ENCODE data around the gene PGM2. TPM values are rescaled to one million over a fixed set of nuclear protein-coding genes. Genes with fewer than 3 reads are reported as not detected.

The PGM2 gene
- total and polyA plus RNA-seq, 4 donors, result 4.0 to 11.9 (median 7.9) TPM

- H3K36me3 ChIP-seq (ENCODE audit: control insufficient read depth in 4 of 4, insufficient read depth in 3 of 4, low read depth in 1 of 4, low read length in 3 of 4), result no peaks in the 10 kb centered on the region
- no peak overlapping the region for H3K4me3 ChIP-seq (ENCODE audit: low read depth in 1 of 3, low read length in 3 of 3)
- DNase-seq (ENCODE audit: low spot score), result no peak
- 77% methylated on average over 3 of the region's 3 CpGs for WGBS
- H3K9me3 ChIP-seq (ENCODE audit: control insufficient read depth in 4 of 4, low read length in 3 of 4), result no peaks in the 10 kb centered on the region
- H3K4me1 ChIP-seq (ENCODE audit: control insufficient read depth in 4 of 4, insufficient read depth in 4 of 4, low read length in 3 of 4), result no peaks in the 10 kb centered on the region
- no peak overlapping the region for H3K9ac ChIP-seq (ENCODE audit: low read depth in 1 of 2, low read length in 2 of 2)
- no peaks in the 10 kb centered on the region for H3K27me3 ChIP-seq (ENCODE audit: control insufficient read depth in 4 of 4, insufficient read depth in 4 of 4, low read length in 3 of 4)
- no peak for TF ChIP-seq ZBTB33 (IDR thresholded peaks at IDR 0.05)
- no peak for TF ChIP-seq RAD21 (IDR thresholded peaks at IDR 0.05)
- no peak for TF ChIP-seq SP1 (IDR thresholded peaks at IDR 0.05)
- TF ChIP-seq, protein P1, sequence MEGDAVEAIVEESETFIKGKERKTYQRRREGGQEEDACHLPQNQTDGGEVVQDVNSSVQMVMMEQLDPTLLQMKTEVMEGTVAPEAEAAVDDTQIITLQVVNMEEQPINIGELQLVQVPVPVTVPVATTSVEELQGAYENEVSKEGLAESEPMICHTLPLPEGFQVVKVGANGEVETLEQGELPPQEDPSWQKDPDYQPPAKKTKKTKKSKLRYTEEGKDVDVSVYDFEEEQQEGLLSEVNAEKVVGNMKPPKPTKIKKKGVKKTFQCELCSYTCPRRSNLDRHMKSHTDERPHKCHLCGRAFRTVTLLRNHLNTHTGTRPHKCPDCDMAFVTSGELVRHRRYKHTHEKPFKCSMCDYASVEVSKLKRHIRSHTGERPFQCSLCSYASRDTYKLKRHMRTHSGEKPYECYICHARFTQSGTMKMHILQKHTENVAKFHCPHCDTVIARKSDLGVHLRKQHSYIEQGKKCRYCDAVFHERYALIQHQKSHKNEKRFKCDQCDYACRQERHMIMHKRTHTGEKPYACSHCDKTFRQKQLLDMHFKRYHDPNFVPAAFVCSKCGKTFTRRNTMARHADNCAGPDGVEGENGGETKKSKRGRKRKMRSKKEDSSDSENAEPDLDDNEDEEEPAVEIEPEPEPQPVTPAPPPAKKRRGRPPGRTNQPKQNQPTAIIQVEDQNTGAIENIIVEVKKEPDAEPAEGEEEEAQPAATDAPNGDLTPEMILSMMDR (IDR thresholded peaks at IDR 0.05; ENCODE audit: low read depth, low read length, missing input control), result no peak
- no peak for TF ChIP-seq TAF1 (conservative IDR thresholded peaks at IDR 0.05)
- TF ChIP-seq YY1 (IDR thresholded peaks at IDR 0.05), result no peak
- no peak for TF ChIP-seq REST (IDR thresholded peaks at IDR 0.05)
- TF ChIP-seq MAX (IDR thresholded peaks at IDR 0.05), result no peak
- TF ChIP-seq FOXA2 (IDR thresholded peaks at IDR 0.05), result no peak
- TF ChIP-seq HNF4G (IDR thresholded peaks at IDR 0.05), result no peak
- no peak for TF ChIP-seq NR2F2 (IDR thresholded peaks at IDR 0.05)
- no peak for TF ChIP-seq ATF3 (IDR thresholded peaks at IDR 0.05)
- no peak for TF ChIP-seq FOXA1 (IDR thresholded peaks at IDR 0.05)
- TF ChIP-seq EGR1 (IDR thresholded peaks at IDR 0.05; ENCODE audit: low read depth in 2 of 2), result no peak
- no peak for TF ChIP-seq RXRA (IDR thresholded peaks at IDR 0.05)
- H3K27ac ChIP-seq (ENCODE audit: low read depth in 1 of 2, low read length in 2 of 2), result no peak overlapping the region
Observed at GRCh38 chr4:37795581-37796195, 30.8 kb upstream of the PGM2 start.

DNA sequence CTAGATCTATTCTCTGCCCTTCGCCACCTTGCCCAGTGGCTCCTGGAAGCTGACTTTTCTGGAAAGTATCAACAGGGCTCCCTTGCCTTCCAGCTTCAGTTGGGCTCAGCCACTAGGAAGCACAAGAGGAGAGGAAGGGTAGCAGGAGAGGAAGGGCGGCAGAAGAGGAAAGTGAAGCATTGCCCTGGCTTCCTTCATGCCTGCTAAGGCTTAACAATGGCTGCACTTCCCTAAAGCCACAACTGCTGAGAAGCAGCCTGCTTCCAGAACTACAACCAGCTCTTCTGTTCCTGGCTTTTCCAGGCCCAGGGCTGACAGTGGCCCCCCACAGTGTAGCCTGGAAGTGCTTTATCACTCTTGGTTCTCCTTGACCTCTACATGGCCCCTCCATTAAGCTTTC is 29.1 kb upstream of the PGM2 start:
- H3K27me3 ChIP-seq (ENCODE audit: control insufficient read depth in 4 of 4, insufficient read depth in 4 of 4, low read length in 3 of 4), result no peaks in the 10 kb centered on the region
- TF ChIP-seq JUND (IDR thresholded peaks at IDR 0.05), result no peak
- no peaks in the 10 kb centered on the region for H3K36me3 ChIP-seq (ENCODE audit: control insufficient read depth in 4 of 4, insufficient read depth in 3 of 4, low read depth in 1 of 4, low read length in 3 of 4)
- no peaks in the 10 kb centered on the region for H3K4me1 ChIP-seq (ENCODE audit: control insufficient read depth in 4 of 4, insufficient read depth in 4 of 4, low read length in 3 of 4)
- no peak overlapping the region for H3K9ac ChIP-seq (ENCODE audit: low read depth in 1 of 2, low read length in 2 of 2)
- no peak overlapping the region for H3K4me3 ChIP-seq (ENCODE audit: low read depth in 1 of 3, low read length in 3 of 3)
- H3K27ac ChIP-seq (ENCODE audit: low read depth in 1 of 2, low read length in 2 of 2), result no peak overlapping the region
- H3K9me3 ChIP-seq (ENCODE audit: control insufficient read depth in 4 of 4, low read length in 3 of 4), result no peaks in the 10 kb centered on the region
- 92% methylated on average over 2 of the region's 2 CpGs for WGBS
- DNase-seq (ENCODE audit: low spot score), result no peak

Data from liver (tissue), 9 donors.